AG04450 (cell line): Measurements from ENCODE around the gene OSBPL1A. TPM values are rescaled to one million over a fixed set of nuclear protein-coding genes. Genes with fewer than 3 reads are reported as not detected.
"Not testable (repeated sequence)": the region's sequence is repeated elsewhere in the genome, so short reads cannot be mapped to it uniquely, and the experiment has no call there.

Experiments
- CTCF ChIA-PET: fragments of 300-600, 350-600 bp; formaldehyde crosslinking; extraction: SDS; loops from one replicate; lab custom pipeline; 2022; ENCODE audit warnings: antibody characterized with exemption, inconsistent platforms; lab: Charles Lee
- POLR2A ChIA-PET: fragments of 350-600 bp; formaldehyde crosslinking; extraction: SDS; loops from one replicate; lab custom pipeline; 2021; ENCODE audit warnings: antibody characterized with exemption, inconsistent platforms; lab: Yijun Ruan, JAX
- DNase-seq: peaks from one replicate; pipeline ENCODE4 v3.0.0-alpha.2; 2011; ENCODE audit warnings: low read depth, low spot score
- H3K27ac ChIP-seq: one replicate; pipeline ENCODE4 v1.5.1; 2012; ENCODE audit warnings: low read depth, low read length, control low read depth
- H3K27me3 ChIP-seq: one replicate; pipeline ENCODE4 v1.6.0; 2012; ENCODE audit warnings: low read length; ENCODE audit not compliant: control insufficient read depth, insufficient read depth
- H3K4me3 ChIP-seq: 2 replicates; pipeline ENCODE4 v1.5.1; 2011; ENCODE audit warnings: mild to moderate bottlenecking, low read depth, low read length, control low read depth
- H3K9me3 ChIP-seq: 2 replicates; pipeline ENCODE4 v1.5.1; 2012; ENCODE audit warnings: low read length; ENCODE audit not compliant: control insufficient read depth, insufficient read depth
- CTCF ChIP-seq: IDR thresholded peaks from 2 replicates; pipeline ENCODE4 v1.5.1; 2011; ENCODE audit warnings: low read depth, low read length, control low read depth, inconsistent platforms
- polyA plus RNA-seq: library from polyadenylated mRNA; depleted of rRNA; stranded (reverse); fragments of >200 nt; gene quantifications from 2 replicates; pipeline ENCODE4 v1.2.3, GENCODE V29; 2011

Gene OSBPL1A
- polyA plus RNA-seq, 1 experiment, result 56.1 TPM

GRCh38 chr18:24364177-24364576 lies 33.4 kb downstream of the OSBPL1A start:
- Histone ChIP-seq H3K27ac (no peak overlapping the region), H3K27me3 (no peaks in the 10 kb centered on the region), H3K4me3 (no peak overlapping the region), H3K9me3 (no peaks in the 10 kb centered on the region)
- no peak for DNase-seq
- ChIA-PET POLR2A (no interaction called here), CTCF (interaction anchor here (0.6 to 0.7 kb wide), 2 partner anchors 50 to 137 kb away, joined by 3 to 4 read pairs; no protein-coding TSS in a partner anchor)
- no peak for TF ChIP-seq CTCF

- H3K27ac ChIP-seq, result no peak overlapping the region
- no peak for TF ChIP-seq CTCF
- ChIA-PET CTCF (interaction anchor here (1.4 to 6.8 kb wide), 3 partner anchors 51 to 186 kb away, joined by 5 to 155 read pairs (median 51); no protein-coding TSS in a partner anchor), POLR2A (no interaction called here)
- H3K27me3 ChIP-seq, result no peaks in the 10 kb centered on the region
- H3K4me3 ChIP-seq, result no peak overlapping the region
- DNase-seq, result no peak
- no peaks in the 10 kb centered on the region for H3K9me3 ChIP-seq
These were observed 34.9 kb downstream of the OSBPL1A start for GRCh38 chr18:24362757-24363156.

DNA sequence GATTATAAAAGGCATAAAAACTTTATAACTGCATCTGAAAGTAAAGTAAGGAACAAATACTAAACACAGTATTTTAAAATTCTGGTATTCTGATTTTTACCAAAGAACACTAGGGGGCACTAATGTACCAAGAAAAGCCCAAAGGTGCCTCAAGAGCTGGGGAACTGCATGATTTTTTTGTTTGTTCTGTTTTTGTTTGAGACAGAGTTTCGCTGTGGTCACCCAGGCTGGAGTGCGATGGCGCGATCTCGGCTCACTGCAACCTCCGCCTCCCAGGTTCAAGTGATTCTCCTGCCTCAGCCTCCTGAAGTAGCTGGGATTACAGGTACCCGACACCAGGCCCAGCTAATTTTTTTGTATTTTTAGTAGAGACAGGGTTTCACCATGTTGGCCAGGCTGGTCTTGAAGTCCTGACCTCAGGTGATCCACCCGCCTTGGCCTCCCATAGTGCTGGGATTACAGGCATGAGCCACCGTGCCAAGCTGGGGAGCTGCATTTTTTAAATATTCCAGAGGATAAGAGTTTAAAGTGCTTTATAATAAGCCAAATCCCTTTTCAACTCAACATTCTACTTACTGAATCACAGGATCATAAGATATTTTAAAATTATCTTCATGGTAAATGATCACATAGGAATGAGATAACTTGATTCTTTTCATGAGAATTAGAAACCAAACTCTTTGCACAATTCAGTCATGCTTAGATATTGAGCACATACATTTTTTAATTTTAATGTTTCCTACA lies 37.7 kb downstream of the OSBPL1A start:
- H3K27me3 ChIP-seq, H3K4me3 ChIP-seq, H3K9me3 ChIP-seq, H3K27ac ChIP-seq, POLR2A ChIA-PET: not testable (repeated sequence)
- peak; percentile 13 for DNase-seq
- CTCF ChIA-PET, result interaction anchor here (0.5 to 6.8 kb wide), 35 partner anchors 9 to 366 kb away, joined by 3 to 155 read pairs (median 5); no protein-coding TSS in a partner anchor
- TF ChIP-seq CTCF, result peak; percentile 63

- Histone ChIP-seq H3K27me3 (no peaks in the 10 kb centered on the region), H3K27ac (no peak overlapping the region), H3K9me3 (no peaks in the 10 kb centered on the region), H3K4me3 (no peak overlapping the region)
- DNase-seq, result no peak
- TF ChIP-seq CTCF, result no peak
- CTCF ChIA-PET, result no interaction called here
- POLR2A ChIA-PET, result no interaction called here
These were observed 43.3 kb downstream of the OSBPL1A start for GRCh38 chr18:24354278-24354677.

DNA sequence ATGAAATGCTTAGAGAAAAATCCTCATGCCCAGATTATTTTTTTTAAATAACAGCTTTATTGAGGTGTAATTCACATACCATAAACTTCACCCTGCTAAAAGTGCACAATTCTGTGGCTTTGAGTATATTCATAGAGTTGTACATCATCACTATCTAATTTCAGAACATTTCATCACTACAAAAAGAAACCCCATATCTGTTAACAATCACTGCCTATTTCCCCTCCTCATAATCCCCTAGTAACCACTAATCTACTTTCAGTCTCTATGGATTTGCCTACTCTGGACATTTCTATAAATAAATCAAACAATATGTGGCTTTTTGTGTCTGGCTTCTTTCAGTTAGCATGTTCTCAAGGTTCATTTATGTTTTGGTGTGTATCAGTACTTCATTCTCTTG lies 51.4 kb downstream of the OSBPL1A start:
- CTCF ChIA-PET, result interaction anchor here (0.6 to 1.3 kb wide), 3 partner anchors 14 to 169 kb away, joined by 3 to 4 read pairs (median 3); no protein-coding TSS in a partner anchor

More for the DNA sequence above, 51.4 kb downstream of the OSBPL1A start:
- no peaks in the 10 kb centered on the region for H3K27me3 ChIP-seq
- H3K9me3 ChIP-seq, result no peaks in the 10 kb centered on the region
- POLR2A ChIA-PET, result no interaction called here
- DNase-seq, result no peak
- no peak overlapping the region for H3K27ac ChIP-seq
- no peak for TF ChIP-seq CTCF
- H3K4me3 ChIP-seq, result no peak overlapping the region
